ENCODE data around the gene TBC1D22B.
A peak's percentile ranks its signal among the peaks of the same experiment; 100 is the strongest.

DNA sequence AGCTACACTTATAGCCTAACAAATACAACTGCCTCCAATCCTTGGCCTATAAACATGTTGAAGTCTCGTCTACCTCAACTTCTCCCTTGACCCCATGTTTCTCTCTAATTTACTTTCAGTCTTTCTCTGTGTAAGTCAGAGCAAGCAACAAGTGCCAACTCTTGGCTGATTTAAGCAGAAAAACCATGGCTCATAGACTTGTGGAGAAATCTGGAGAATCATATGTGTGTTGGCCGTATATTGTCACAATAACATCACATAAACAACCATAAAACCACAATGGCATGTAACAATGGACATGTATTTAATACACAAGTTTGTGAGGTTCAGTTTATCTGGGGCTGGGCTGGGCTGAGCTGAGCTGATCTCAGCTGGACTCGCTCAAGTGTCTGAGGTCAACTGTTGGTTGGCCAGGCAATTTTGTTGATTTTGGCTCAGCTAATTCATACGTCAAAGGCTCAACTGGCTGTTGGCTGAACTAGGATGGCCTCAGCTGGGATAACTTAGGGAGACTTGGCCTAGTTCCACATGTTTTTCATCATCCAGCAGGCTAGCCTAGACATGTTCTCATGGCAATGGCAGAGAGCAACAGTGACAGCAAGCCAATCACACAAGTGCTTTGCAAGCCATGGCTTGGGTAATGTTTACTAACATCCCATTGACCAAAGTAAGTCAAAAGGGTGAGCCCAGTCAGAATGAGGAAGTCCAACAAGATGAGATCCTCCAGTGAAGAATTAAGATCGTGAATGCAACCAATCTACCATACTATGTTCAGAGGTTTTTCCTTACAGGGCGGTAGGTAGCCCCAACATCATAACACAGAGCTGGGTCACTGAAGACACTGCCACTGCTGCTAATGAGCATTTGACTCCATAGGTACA is 12.9 kb upstream of the TBC1D22B start:
- no peak for TF ChIP-seq POLR2A (IDR thresholded peaks at IDR 0.05)
- TF ChIP-seq, protein P1, sequence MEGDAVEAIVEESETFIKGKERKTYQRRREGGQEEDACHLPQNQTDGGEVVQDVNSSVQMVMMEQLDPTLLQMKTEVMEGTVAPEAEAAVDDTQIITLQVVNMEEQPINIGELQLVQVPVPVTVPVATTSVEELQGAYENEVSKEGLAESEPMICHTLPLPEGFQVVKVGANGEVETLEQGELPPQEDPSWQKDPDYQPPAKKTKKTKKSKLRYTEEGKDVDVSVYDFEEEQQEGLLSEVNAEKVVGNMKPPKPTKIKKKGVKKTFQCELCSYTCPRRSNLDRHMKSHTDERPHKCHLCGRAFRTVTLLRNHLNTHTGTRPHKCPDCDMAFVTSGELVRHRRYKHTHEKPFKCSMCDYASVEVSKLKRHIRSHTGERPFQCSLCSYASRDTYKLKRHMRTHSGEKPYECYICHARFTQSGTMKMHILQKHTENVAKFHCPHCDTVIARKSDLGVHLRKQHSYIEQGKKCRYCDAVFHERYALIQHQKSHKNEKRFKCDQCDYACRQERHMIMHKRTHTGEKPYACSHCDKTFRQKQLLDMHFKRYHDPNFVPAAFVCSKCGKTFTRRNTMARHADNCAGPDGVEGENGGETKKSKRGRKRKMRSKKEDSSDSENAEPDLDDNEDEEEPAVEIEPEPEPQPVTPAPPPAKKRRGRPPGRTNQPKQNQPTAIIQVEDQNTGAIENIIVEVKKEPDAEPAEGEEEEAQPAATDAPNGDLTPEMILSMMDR (IDR thresholded peaks at IDR 0.05), result no peak
- TF ChIP-seq POLR2AphosphoS5 (IDR thresholded peaks at IDR 0.05), result peak; percentile 84 to 96 (median 90)
